Stomach (tissue), 4 donors: Measurements from ENCODE around the gene FAM131B.

Experiments
- EP300 ChIP-seq: sonication (generic); formaldehyde crosslinking; IDR thresholded peaks from one replicate; pipeline ENCODE4 v1.6.1; 2017; ENCODE audit warnings: antibody characterized with exemption
- POLR2A ChIP-seq, 4 donors: fragments of 450-650 bp; IDR thresholded peaks; one replicate each; pipeline ENCODE4 v1.6.1; 2016; ENCODE audit warnings: antibody characterized with exemption in 4 of 4, control low read depth in 2 of 4, mild to moderate bottlenecking in 1 of 4, moderate library complexity in 1 of 4
- POLR2AphosphoS5 ChIP-seq, 3 donors: sonication (generic); formaldehyde crosslinking; IDR thresholded peaks; one replicate each; pipeline ENCODE4 v1.6.1; 2016; ENCODE audit warnings: antibody characterized with exemption in 3 of 3
- TF ChIP-seq, protein P1 (sequence below), 7 experiments: fragments of 450-650 bp in 4 of 7; fragments of 200-600 bp in 3 of 7; sonication (generic) in 3 of 7; IDR thresholded peaks; one replicate each; pipeline ENCODE4 v1.5.1; 2016 to 2019; ENCODE audit warnings: antibody characterized with exemption in 7 of 7, control low read depth in 2 of 7, mild to moderate bottlenecking in 1 of 7

DNA sequence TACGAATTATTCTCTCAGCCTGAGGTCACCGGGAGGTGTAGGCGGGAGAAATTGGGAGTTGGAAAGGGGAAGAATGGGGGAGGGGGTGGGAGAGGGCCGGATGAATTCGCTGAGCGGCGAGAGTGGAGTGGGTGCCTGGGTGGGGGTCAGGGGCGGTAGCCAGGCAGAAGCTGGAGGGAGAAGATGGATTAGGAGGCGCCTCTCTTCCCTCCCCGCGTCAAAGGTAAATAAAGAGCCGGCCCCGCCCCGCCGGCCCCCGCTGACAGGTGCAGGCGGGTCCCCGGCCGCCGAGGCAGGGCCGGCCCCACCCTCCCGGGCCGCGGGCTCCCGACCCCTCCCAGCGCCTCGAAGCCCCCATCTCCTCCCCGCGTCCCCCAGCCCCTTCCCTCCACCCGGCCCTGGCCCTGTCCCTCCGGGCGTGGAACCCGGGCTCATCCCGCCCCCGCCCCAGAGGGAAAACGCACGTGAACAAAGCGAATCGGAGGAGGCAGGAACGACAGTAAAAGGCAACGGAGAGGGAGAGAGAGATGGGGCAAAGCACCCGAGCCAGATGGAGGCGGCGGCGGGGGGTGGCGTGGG lies 872 bp downstream of the FAM131B start:
- TF ChIP-seq POLR2A (IDR thresholded peaks at IDR 0.05) (no peak), EP300 (no peak), POLR2AphosphoS5 (IDR thresholded peaks at IDR 0.05) (no peak)
- TF ChIP-seq, protein P1, sequence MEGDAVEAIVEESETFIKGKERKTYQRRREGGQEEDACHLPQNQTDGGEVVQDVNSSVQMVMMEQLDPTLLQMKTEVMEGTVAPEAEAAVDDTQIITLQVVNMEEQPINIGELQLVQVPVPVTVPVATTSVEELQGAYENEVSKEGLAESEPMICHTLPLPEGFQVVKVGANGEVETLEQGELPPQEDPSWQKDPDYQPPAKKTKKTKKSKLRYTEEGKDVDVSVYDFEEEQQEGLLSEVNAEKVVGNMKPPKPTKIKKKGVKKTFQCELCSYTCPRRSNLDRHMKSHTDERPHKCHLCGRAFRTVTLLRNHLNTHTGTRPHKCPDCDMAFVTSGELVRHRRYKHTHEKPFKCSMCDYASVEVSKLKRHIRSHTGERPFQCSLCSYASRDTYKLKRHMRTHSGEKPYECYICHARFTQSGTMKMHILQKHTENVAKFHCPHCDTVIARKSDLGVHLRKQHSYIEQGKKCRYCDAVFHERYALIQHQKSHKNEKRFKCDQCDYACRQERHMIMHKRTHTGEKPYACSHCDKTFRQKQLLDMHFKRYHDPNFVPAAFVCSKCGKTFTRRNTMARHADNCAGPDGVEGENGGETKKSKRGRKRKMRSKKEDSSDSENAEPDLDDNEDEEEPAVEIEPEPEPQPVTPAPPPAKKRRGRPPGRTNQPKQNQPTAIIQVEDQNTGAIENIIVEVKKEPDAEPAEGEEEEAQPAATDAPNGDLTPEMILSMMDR (IDR thresholded peaks at IDR 0.05): no peak
